Head of caudate nucleus (tissue), 42 donors: ENCODE results near the gene NPLOC4.

Source experiments
- DNase-seq, 42 donors: peaks; one replicate each; pipeline versions ENCODE4 v3.0.0 to v3.0.0-alpha.2; 2020 to 2021; ENCODE audit warnings: mixed read lengths in 7 of 42
- intact Hi-C: fragments of 100-400 bp; cut with DNase I; formaldehyde crosslinking; loops from one replicate; pipeline ENCODE4 v1.15.0; 2022

The NPLOC4 gene

DNA sequence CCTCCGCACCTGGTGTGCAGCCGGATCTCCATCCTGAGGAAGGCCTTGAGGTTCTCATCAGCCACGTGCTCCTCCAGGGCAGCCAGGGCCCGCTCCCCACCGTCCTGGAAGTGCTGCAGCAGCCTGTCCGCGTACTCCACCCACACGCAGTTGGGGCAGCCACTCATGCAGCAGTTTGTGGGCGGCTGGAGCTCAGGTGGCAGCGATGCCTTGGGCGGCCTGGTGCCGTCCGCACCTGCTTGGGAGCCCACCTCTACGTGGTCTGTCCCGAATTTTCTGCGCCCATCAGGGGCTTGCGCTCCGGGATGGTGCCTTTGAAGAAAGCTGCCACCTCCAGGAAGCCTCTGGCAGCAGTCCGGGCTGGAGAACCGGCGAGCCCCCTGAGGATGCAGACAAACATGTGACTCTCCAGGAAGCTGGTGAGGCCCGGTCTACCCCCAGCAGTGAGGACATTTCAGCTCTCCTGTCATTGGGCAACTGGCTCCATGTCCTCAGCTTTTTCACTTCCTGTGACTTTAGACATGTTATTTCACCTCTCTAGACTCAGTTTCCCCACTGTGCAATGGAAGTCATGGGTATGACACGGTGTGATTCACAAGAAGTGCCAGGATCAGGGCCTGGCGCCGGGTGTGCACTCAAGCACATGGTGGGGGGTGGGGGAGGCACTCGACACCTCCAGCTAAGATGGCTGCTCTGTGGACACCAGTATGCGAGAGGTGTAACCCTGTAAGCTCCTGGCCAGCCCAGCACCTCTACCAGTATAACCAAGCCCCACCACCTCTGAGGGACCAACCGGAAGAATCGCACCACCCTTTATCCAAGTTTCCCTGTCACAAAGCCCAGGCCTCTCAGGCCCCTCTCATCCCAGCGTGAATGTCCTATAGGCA lies 28.5 kb upstream of the NPLOC4 start:
- peak in 24 of 42 donors; percentile 12 to 61 (median 34) for DNase-seq
- intact Hi-C loops = loop anchor here (5.0 kb wide), 1 partner anchor 37 kb away; the partner anchor contains the start of gene MRPL12

DNA sequence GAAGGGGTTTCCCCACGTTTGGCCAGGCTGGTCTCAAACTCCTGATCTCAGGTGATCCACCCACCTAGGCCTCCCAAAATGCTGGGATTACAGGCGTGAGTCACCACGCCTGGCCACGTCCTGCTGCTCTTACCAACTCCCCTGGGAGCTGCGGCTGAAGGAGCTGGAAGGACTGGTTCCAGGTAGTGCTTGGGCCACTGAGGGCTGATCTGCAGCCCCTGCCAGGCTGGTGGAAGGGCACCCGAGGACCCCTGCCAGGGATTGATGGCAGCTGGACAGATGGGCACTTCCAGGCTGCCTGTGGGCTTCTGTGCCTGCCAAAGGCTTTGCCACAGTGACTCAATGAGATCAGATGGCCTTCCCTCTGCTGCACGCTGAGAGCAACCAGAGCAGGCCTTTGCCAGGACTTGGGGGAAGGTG lies 27.1 kb upstream of the NPLOC4 start:
- intact Hi-C loops = no loop called here
- DNase-seq = no peak

DNA sequence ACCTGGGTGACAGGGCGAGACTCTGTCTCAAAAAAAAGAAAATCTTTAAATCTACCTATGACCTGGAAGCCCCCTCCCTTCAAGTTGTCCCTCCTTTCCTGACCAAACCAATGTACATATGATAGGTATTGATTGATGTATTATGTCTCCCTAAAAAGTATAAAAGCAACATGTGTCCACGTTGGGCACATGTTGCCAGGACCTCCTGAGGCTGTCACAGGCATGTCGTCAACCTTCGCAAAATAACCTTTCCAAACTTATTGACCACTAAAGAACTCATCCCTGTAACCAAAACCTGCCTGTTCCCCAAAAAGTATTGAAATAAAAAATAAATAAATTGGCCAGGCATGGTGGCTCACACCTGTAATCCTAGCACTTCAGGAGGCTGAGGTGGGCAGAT lies 25.1 kb upstream of the NPLOC4 start:
- no peak for DNase-seq

DNA sequence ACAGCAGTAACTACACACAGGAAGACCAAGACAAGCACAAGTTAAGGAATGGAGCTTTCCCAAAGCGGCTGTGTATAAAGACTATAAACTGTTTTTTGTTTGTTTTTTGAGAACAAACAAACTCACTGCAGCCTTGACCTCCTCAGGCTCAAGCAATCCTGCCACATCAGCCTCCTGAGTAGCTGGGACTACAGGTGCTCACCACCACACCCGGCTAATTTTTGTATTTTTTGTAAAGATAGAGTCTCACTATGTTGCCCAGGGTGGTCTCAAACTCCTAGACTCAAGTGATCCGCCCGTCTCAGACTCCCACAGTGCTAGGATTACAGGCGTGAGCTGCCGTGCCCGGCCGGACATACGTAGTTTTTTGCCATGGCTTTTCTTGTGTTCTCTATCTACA lies 23.5 kb upstream of the NPLOC4 start:
- intact Hi-C loops = no loop called here
- DNase-seq = no peak

More for the DNA sequence above, 25.1 kb upstream of the NPLOC4 start:
- intact Hi-C loops = no loop called here

DNA sequence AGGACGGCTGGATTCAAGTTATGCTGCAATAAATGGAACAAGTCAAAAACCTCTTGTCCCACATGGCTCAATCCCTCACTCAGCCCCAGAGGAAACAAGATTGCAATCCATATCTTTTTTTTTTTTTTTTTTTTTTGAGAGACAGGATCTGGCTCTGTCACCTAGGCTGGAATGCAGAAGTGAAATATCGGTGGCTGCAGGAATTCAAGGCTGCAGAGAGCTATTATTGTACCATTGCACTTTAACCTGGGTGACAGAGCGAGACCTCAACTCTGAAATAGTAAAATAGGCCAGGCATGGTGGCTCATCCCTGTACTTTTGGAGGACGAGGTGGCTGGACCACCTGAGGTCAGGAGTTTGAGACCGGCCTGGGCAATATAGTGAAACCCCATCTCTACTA lies 22.1 kb upstream of the NPLOC4 start:
- DNase-seq = no peak
- intact Hi-C loops = no loop called here

DNA sequence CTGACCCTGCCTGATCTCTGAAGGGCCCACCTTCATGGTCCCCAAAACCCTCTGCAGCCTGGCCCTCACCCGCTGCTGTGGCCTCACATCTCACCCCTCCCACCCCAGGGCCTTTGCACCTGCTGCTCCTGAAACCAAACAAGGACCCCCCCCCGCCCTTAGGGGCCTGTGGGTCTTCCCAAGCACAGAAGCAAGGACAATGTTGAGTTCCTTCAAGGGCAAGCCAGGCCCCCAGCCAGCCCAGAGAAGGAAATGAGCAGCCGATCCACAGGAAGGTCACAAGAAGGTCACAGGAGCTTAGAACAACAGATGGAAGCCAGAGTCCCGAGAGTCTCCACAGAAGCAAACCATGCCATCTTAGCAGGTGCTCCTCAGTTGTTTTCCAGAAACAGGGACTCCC lies 19.9 kb upstream of the NPLOC4 start:
- intact Hi-C loops = no loop called here
- no peak for DNase-seq

DNA sequence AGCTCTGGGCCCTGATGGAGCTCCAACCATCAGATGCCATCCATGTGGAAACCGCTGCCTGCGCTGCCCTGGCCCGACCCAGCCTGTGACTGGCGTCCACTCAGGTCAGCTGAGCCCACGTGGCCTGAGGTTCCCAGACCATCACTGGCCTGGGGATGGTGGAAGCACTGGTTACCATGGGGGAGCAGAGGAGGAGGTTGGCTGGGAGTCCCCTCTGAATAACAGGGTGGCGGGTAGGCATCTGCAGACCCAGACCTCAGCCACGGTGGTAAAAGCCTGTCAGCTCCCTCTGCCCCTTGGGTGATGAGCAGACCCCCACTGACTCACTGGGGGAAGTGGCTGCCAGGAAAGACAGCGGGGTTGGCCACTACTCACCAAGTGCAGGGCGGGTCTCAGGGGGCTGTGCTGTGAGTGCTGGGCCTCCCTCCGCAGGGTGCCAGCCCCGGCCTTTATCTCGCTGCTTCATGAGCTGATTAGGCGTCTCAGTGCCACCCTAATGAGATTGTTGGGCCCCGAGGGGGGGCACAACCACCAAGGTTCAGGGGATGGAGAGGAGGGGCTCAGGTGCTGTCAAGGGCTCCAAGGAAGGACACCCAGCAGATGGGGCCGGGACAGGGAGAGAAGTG lies 19.3 kb upstream of the NPLOC4 start, which contains the start of gene PDE6G:
TSS of gene PDE6G (minus strand) at position 425 of the 626 bp plus-strand sequence. CDS start 3,237 bp downstream, outside the sequence.
- DNase-seq = no peak
- intact Hi-C loops = no loop called here

DNA sequence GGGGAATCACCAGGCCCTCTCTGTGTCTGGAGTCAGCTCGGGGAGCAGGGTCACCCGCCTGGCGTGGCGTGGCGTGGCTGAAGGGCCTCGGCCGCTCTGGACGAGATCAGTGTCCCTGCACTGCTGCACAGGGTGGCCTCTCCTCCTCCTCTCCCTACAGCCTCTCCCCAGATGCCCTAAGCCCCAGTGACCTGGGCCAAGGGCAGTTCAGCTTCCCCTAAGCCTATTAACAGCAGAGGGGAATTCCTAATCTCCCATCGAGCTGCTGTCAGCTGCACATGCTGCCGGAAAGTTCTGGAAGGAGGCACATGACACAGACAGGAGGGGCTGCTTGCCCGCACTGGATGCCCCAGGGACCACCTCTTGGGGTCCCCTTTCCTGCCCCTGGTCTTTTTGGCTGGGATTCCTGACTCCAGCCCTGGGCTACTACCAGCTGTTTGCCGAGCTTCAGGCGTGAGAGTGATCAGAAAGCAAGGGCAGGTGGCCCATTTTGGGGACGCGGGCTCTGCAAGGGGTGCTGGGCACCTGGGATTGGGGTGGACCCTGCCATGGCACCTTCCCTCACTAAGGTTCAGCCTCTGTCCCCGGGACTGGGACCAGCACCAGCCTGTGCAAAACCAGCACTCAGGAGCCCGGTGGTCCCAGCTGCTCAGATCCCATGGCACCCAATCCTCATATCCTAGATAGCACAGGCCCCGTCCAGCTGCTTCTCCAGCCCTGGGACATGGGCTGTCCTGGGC lies 18.6 kb upstream of the NPLOC4 start:
- intact Hi-C loops = no loop called here

DNA sequence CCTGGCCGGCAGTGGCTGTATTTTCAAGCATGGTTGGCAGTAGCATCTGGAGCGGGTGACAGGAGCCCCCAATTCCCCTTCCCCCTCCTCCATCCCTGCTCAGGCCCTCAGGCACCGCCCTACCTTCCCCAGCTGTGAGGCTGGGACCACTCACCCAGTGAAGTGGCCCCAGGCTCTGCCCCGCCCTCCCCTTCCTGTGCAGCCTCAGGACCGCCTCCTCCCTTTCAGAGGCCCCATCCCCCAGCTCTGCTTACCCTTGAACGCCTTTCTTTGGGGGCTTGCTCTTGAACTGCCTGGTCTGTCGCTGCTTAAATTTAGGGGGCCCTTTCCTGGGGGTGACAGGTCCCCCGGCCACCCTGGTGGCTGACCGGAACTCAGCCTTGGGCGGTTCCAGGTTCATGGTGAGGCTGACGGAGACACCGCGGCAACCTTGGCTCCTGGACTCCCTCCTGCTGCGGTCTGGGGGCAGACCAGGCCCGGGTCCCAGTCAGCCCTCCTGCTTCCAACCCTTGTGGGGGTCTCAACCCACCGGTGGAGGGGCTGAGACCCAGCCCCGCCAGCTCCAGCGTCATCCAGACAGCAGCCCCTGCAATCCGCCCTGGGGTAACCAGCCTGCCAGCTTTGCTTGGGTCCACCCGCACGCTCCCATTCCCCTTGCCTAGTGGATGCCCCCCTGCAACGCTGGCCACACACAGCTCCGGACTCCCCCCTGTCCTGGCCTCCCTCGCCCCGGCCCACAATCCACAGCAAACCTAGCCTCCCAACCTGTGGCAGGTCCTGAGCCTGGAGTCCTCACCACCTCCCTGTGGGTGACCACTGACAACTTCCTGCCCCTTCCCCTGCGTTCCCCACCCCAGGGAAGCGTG lies 16.2 kb upstream of the NPLOC4 start:
- intact Hi-C loops = no loop called here
- DNase-seq = no peak

More for the DNA sequence above, 18.6 kb upstream of the NPLOC4 start:
- DNase-seq = no peak

DNA sequence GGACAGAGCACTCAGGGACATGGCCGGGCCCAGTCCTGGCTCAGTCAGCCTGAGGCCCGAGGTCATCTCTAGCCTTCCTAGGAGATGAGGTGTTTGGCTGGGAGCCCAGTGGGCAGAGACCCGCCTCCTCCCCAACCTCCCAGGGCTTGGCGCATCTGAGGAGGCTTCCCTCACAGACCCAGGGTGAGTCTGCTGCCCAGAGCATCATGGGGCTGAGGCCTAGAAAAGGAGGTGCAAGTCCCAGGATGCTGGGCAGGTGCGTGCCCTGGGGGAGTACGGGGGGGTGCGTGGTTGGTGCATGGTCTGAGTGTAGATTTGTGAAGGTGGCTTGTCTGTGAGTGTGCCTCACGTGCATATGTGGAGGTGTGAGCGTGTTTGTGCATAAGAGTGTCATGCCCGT lies 14.8 kb upstream of the NPLOC4 start:
- intact Hi-C loops = no loop called here
- DNase-seq = no peak

DNA sequence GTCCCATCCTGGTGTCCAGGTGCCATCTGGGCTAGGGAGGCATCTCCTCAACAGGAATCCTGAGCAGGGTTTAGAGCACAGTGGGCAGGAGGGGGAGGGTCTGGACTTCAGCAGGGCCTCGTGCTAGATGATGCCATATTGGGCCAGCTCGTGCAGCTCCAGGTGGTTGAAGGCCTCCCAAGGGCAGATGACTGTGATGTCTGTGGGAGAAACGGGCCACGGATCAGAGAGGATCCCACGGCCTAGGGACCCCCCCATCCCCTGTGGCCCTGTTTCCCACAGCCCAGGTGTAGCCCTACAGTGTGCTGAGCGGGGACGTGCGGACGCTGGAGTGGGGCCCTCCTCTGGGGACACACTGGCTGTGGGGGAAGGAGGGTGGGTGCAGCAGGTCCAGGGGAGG lies 14.0 kb upstream of the NPLOC4 start:
- intact Hi-C loops = no loop called here
- no peak for DNase-seq

DNA sequence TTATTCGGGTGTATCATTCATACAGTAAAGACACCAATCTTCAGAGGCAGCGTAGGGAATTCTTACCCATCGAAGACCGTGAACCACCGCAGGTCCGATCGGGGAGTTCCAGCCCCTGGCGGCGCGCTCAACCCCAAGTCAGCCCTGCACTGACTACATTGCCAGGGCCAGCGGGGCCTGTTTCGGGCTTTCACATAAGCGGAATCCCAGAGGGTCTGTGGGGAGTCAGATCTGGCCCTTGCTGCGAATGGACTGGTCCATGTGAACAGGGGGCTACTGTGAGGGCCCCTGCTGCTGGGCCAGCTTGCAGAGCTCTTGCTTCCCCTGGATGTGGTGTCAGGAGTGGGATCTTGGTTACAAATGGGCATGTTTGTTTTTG lies 11.8 kb upstream of the NPLOC4 start:
- no peak for DNase-seq
- intact Hi-C loops = no loop called here

DNA sequence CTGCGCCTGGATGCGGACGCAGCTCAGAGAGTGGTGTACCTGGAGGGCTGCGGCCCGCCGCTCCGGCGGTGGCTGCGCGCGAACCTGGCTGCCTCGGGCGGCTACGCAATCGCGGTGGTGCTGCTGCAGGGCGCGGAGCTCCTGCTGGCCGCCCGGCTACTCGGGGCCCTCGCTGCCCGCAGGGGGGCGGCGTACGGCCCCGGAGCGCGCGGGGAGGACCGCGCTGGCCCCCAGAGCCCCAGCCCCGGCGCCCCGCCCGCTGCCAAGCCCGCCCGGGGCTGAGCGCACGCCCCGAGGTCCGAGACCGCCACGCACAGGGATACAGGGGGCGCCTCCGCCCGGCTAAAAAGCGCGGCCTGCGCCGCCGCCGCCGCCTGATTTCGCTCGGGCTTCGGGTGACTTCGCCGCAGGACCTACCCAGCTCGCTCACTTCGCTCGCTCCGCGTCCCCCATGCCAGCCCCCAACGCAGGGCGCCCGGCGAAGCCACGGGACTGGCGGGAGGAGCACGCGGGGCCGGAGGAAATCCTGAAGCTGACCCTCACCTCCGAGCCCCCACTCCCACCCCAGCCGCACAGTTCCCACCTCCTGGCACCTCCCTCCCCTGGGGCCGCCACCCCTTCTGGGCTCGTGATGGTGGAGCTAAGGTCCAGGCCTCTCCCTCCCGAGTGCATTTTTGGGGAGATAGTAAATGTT lies 11.2 kb upstream of the NPLOC4 start:
- intact Hi-C loops = no loop called here
- DNase-seq = no peak

DNA sequence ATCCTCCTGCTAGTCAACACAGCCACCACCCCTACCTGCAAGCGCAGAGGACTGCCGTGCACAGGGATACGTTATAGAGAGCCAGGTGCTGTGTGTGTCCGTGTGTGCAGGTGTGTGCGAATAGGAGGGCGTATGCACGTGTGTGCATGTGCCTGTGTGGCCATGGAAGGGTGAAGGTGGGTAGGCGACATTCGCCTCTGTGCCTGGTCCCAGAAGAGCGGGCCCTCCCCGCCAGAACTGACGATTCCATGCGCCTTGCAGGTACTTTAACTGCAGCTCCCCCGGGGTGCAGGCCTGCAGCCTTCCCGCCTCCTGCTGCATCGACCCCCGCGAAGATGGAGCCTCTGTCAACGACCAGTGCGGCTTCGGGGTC lies 10.7 kb upstream of the NPLOC4 start:
- intact Hi-C loops = no loop called here

DNA sequence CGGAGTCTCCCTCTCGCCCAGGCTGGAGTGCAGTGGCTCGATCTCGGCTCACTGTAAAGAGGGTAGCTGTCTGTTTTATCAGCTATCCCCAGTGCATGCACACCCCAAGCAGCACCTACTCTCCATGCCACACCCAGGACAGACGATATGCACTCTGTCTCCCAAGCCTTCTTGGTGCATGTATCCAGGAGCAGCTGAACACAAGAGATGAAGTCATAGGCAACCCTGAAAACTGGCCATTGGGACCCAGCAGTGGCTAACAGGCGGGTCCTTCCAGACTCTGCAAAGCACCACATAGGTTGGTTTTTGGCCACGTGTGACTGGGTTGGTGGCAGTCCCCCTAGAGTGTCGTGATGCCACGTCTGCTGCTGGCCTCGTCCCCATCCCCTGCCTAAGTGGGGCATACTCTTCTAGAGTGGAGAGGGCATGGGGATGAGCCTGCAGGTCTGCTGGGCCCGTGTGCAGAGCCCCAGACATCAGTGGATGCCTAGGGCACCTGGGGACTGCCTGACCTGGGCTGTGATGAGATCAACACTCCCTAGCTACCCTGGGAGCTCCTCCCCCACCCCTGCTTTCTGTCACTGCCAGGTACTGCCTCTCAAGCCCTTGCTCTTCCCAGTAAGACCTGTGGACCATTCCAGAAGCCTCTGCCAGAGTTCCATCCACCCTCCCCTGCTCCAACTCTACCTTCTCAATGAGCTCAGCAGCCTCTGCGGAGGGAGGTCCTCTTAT lies 10.1 kb upstream of the NPLOC4 start:
- DNase-seq = no peak
- intact Hi-C loops = no loop called here

More for the DNA sequence above, 10.7 kb upstream of the NPLOC4 start:
- DNase-seq = no peak

DNA sequence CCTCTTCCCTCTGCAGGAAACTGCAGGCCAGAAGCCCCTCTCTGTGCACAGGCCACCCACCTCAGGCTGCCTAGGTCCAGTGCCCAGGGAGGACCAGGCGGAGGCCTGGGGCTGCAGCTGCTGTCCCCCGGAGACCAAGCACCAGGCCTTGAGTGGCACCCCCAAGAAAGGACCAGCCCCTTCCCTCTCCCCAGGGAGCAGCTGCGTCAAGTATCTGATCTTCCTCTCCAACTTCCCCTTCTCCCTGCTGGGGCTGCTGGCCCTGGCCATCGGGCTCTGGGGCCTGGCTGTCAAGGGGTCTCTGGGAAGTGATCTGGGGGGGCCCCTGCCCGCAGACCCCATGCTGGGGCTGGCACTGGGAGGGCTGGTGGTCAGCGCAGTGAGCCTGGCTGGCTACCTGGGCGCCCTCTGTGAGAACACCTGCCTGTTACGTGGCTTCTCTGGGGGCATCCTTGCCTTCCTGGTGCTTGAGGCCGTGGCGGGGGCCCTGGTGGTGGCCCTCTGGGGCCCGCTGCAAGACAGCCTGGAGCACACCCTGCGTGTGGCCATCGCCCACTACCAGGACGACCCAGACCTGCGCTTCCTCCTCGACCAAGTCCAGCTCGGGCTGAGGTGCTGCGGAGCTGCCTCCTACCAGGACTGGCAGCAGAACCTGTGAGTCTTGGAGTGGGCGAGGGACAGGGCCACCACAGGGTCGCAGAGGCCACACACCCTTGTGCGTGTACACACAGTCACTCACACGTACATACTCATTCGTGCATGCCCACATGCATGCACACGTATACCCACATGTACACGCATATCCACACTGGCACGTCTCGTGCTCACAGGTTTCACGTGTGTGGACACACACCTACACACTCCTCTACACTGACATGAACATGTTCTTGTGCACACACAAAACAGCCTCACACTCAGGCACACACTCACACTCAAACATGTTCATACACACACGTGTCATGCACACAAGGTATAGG lies 8.4 kb upstream of the NPLOC4 start:
- no peak for DNase-seq
- intact Hi-C loops = no loop called here

DNA sequence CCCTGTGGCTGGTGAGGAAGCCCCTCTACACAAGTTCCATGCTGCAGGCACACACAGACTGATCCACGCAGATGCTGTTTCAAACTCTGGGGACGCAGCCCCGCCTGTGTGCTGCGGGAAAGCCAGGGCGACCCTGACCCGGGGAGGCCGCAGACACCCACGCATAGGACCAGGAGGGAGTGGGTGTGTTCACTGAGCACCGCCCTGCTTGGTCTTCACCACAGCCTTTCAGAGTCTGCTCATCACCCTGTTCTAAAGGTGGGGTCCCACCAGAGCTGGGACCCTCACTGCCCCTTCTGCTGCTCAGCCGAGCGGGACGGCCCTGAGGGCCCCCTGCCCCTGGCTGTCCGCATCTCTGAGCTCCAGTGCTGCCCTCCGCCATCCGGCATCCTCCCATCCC lies 7.6 kb upstream of the NPLOC4 start:
- no peak for DNase-seq
- intact Hi-C loops = no loop called here
